NCI-H345 treated with DMSO at 0.1 percent for 48 hours (cell line): ENCODE data around the gene COX4I1.
A peak's percentile ranks its signal among the peaks of the same experiment; 100 is the strongest.

Source experiments
- DNase-seq: peaks from one replicate; lab custom pipeline; 2025; ENCODE audit not compliant: unreplicated experiment; lab: John Stamatoyannopoulos, UW

The COX4I1 gene

DNA sequence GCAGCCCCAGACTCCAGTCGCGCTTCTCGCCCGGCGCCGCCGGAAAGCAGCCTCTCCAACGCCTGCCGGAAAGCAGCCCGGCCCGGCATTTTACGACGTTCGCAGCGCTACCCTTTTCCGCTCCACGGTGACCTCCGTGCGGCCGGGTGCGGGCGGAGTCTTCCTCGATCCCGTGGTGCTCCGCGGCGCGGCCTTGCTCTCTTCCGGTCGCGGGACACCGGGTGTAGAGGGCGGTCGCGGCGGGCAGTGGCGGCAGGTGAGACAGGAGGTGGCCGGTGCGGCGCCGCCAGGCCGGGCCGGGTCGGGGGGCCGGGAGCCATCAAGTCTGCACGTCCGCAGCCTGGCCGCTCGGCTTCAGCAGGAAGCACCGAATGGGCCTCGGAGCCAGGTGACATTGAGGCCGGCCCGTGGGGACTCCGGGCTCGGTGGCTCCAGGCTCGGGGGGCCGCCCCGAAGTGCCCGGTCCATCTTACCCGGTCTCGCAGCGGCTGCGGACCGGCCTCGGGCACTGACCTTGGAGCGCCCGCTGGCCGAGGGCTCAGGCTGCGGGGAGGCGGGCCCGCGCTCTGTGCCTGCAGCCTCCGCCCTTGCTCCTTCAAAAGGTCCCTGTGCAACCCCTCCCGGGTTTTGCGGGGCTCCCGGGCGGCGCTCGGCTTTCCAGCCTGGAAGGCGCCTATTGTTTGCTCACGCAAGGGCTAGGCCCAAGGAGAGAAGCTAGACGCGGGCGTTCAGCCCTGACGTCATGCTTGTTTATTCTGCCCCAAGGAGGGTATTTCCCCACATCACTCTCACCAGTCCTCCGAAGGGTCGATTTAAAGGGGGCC is at the start of gene COX4I1, which contains the start of gene EMC8:
Gene COX4I1 (plus strand): TSS at position 199 of the 824 bp plus-strand sequence. CDS start 1,511 bp downstream, outside the sequence.
Gene EMC8 (minus strand): TSS at position 48 of the 824 bp plus-strand sequence. CDS start 249 bp downstream, outside the sequence.
- peak; percentile 57 for DNase-seq

DNA sequence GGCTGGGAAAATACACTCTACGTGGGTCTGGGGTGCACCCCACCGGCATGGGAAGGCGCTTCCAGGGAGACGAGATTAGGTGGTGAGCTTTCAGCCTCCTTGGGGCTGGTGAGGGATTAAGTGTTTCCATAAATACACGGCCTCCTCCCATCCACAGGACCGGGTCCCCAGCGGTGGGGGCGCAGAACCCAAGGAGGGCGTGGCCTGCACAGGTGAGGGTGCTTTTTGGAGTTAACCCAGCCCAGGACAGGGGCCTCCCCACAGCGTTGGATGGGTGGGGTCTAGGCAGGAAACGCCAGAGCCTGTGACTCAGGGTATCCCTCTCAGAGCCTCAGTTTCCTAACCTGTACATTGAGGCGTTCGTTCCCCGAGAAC is 49.7 kb upstream of the COX4I1 start:
- DNase-seq = no peak

DNA sequence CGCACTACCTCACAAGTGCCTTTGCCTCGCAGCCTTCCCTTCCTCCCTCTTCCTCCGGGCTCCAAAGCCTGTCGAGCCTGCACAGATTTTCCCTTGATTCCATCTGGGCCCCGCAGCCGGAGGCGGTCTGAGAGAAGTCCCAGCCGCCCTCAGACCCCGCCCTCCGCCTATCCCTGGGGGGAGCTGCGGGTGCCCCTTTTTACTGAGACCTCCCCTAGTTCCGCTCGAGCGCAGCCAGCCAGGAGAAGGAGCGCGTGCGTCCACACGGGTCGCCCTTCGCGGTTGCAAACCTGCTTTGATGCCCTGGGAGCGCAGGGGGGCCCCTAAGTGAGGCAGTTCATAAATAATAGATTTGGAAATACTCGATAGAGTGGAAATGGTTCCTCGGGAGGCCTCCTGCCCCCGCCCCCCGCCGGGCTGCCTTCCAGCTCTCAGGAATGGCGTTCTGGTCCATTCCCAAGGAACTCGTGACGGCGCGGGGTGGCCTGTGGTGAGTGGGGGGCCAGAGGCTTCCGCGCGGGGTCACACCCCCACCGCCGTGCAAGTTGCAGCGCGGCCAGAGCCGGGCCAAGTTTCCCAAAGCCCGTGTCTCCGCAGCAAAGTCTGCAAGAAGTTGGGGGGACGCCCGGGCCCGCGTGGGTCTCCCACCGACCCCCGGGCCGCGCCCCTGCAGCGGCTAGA is 49.2 kb upstream of the COX4I1 start:
- no peak for DNase-seq

DNA sequence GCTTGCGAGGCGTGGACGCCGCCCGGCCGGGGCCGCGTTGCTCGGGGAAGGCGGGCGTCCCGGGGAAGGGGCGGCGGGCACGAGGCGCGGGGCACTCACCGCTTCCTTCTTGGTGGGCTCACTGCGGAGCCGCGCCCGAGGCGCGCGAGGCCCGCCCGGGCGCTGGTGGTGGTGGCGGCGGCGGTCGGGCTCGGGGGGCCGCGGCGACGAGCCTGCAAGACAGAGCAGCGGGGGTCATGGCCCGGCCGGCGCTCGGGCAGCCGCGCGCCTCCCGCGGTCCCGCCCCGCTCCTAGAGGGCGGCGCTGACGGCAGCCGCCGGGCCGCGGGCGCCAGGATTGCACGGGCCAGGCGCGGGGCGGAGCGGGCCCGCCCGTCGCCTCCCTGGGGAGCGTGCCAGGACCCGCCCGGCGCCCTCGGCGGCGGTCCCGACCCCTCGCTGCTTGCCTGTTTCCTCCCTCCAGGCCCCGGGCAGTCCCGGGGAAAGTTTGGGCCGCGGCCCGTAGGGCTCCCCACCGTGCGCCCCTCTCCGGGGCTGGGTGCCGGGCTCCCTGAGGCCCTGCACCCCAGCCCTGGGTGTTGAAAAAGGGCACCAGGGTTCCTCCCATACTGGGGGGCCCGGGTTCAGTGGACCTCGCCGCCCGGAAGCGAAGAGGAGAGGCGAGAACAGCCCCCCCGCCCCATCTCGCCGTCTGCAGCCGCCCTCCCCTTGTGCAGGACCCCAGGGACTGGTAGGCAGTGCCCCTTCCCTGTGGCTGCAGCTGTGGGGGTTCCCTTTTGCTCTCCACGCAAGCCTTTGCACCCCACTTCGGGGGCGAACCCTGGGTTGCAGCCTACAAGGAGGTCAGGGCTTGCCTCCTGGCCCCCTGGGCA is 48.4 kb upstream of the COX4I1 start, which contains the start of gene C16orf74:
Gene C16orf74 (minus strand): TSS at position 270 of the 871 bp plus-strand sequence. CDS start 15,879 bp downstream, outside the sequence.
- DNase-seq = no peak

DNA sequence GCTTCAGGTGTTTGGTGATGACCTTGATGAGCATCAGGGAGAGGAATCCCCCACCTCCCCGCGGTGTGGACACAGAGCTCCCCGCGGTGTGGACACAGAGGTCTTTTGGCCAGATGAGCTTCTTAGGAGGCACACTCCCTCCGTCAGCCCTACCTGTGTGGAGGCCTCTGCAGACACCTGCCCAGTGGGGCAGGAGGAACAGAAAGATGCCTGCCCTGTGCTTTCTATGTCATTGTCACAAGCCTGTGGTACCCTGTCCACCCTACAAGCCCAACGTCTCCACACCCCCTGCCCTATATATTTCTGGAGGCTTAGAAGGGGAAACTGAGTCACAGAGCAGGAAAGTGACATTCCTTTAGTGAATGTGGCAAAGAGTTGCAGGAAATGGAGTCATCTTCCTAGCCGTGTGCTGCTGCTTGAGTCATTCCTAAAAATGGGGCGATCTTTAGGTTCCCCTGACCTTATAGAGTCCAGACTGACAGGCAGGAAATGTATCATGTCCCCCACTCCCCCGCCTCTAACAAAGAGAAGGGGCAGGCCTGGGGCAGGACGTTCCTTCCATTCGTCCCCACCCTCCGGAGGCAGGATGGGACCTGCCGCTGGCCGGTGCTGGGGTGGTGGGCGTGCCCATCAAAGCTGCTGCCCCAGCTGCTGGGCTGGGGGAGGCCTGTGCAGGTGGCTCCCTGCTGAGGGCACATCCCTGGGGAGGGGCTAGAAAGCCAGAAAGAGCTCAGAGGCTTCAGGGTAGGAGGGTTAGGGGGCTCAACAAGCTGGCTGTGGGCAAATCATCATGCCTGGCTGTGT is 47.6 kb upstream of the COX4I1 start:
- no peak for DNase-seq

DNA sequence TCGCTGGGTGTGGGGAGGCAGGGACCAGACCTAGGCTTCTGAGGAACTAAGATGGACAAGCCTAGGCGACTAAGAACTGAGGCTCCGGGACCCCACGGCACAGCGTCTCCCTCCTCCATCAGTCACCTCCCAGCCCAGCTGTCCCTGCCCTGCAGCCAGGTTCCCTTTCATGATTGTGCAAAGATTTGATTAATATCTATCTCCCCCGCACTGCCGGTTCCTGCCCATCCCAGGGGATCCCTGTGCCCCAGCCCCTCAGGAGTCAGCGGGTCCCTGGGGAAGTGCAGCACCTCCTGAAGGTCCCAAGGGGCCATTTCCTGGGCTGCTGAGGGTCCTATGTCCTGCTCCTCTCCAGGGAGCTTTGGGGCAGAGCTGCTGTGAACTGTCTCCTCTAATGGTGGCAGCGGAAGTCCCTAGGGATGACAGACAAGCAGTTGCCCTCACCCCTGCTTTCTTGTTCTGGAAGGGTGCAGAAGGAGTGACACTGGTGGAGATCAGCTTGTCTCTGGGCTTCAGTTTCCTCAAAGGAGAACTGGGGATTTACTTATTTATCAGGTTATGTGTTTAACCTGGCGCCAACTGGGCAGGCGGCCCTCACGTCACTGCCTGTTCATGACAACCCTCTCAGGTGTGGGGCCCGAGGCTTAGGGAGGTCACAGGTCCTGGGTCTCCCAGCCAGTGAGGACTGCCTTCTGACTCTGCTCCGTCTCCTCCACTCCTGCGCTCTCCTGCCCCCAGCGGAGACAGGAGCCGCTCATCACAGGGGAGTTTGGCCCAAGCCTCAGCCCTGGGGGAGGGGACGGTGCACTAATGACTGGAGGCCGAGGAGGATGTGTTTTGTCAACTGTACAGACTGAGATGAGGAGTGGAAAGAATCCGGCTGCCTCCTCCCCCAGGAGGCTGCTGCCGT is 46.7 kb upstream of the COX4I1 start:
- no peak for DNase-seq

GRCh38 chr16:85753559-85753958 is 45.9 kb upstream of the COX4I1 start:
- no peak for DNase-seq

DNA sequence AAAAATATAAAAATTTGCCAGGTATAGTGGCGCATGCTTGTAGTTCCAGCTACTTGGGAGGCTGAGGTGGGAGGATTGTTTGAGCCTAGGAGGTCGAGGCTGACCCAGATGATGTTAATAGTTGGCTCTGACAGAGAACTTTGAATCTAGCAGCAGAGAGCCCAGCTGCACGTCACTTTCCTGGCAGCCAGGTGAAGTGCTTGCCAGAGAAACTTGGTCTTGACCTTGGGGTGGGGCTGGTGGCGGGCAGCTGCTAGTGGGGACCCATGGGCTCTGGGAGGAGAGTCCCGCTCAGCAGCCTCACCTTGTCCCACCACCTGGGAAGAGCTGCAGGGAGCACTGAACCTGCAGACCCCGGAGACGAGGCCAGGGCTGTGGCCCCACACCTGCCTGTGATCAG is 45.5 kb upstream of the COX4I1 start:
- DNase-seq = no peak

GRCh38 chr16:85754413-85754812 is 45.1 kb upstream of the COX4I1 start:
- DNase-seq = peak; percentile 32

- no peak for DNase-seq
Measured at GRCh38 chr16:85755929-85756768, 43.3 kb upstream of the COX4I1 start.

GRCh38 chr16:85757341-85757822 is 42.1 kb upstream of the COX4I1 start:
- DNase-seq = no peak

GRCh38 chr16:85759136-85759535 is 40.4 kb upstream of the COX4I1 start:
- no peak for DNase-seq

GRCh38 chr16:85759631-85760419 is 39.7 kb upstream of the COX4I1 start:
- DNase-seq = no peak

DNA sequence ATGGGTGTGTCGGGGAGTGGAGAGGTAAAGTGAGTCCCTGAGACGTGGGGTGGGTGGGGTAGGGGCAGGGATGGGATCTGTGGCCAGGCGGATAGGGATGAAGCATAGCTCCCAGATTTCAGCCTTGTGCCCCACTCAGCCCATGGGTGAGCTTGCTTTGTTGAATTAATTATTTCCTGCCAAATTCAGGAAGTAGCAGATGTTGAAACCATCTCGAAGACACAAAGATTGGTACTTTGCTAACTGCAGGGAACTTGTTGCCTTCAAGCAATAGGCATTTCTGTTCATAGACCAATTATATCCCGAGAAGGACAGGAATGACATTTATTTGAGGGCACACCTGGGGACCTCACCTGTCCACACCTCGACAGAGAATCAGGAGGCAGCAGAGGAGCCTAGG is 37.6 kb upstream of the COX4I1 start:
- no peak for DNase-seq

- DNase-seq = no peak
Measured at GRCh38 chr16:85762970-85763369, 36.5 kb upstream of the COX4I1 start.

DNA sequence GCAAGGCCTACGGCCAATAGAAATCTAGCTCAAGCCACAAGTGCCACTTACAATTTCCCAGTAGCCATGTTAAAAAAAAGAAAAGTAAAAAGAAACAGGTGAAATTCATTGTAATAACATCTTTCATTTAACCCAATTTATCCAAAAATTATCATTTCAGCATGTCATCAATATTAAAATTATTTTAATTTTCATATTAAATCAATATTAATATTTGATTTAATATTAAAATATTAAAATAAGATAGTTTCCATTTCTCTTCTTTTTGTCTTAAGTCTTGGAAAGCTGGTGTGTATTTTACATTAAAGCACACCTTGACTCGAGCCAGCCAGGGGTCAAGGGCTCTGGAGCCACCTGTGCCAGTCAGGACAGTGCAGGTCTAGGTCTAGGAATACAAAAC is 35.9 kb upstream of the COX4I1 start:
- no peak for DNase-seq

- no peak for DNase-seq
Measured at GRCh38 chr16:85765211-85765610, 34.3 kb upstream of the COX4I1 start.
